NCI-H2196 treated with DMSO at 0.1 percent for 48 hours (cell line): ENCODE data around the gene APOL6.
"Not testable (repeated sequence)": the region's sequence is repeated elsewhere in the genome, so short reads cannot be mapped to it uniquely, and the experiment has no call there.

ENCODE experiments used
- DNase-seq: peaks from one replicate; lab custom pipeline; 2025; ENCODE audit not compliant: unreplicated experiment; lab: John Stamatoyannopoulos, UW

Gene APOL6

GRCh38 chr22:35674335-35674734 lies 26.1 kb downstream of the APOL6 start:
- DNase-seq, result no peak

GRCh38 chr22:35676065-35676464 lies 27.8 kb downstream of the APOL6 start:
- not testable (repeated sequence) for DNase-seq

DNA sequence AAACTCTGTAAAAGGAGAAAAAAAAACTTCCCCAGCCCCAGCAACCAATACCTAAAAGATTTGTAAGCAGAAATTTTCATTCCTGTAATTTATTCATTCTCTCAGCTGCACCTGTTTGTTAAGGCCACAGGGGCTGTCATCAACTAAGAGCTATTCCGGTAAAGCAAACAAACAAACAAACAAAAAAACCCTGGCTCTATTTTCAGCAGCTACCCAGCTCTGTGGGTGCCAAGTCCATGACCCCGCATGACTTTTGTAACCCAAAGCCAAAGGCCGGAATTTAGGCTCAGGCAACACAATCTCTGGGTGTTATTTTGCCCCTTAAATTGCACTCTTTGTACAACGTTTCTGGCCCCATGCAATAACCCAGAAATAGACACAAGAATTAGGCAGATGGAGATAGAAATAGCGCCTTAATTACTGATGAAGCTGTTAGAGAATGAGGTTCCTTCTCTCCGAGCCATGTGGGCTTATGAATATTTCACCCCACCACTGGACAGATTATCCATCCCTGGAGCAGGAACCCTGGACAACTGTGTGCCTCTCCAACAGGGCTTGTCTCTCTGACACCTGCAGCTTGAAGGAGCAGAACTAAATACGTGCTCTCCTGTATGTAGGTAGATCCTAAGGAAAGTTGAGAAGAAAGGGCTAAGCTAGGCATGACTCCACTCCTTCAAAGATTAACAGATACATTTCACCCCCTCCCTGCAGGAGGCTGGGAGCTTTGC lies 29.4 kb downstream of the APOL6 start:
- DNase-seq, result no peak

GRCh38 chr22:35678836-35679235 lies 30.6 kb downstream of the APOL6 start:
- DNase-seq, result no peak

GRCh38 chr22:35679492-35679891 lies 31.2 kb downstream of the APOL6 start:
- not testable (repeated sequence) for DNase-seq

GRCh38 chr22:35681454-35682052 lies 33.3 kb downstream of the APOL6 start:
- DNase-seq, result no peak

DNA sequence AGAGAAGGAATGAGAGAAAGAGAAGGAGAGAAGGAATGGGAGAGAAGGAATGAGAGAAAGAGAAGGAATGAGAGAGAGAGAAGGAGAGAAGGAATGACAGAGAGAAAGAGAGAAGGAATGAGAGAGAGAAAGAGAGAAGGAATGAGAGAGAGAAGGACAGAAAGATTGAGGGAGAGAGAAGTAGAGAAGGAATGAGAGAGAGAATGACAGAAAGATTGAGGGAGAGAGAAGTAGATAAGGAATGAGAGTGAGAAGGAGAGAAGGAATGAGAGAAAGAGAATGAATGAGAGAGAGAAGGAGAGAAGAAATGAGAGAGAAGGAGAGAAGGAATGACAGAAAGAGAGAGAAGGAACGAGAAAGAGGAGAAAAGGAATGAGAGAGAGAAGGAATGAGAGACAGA lies 35.3 kb downstream of the APOL6 start:
- DNase-seq, result no peak

GRCh38 chr22:35684270-35684700 lies 36.0 kb downstream of the APOL6 start:
- DNase-seq, result no peak

DNA sequence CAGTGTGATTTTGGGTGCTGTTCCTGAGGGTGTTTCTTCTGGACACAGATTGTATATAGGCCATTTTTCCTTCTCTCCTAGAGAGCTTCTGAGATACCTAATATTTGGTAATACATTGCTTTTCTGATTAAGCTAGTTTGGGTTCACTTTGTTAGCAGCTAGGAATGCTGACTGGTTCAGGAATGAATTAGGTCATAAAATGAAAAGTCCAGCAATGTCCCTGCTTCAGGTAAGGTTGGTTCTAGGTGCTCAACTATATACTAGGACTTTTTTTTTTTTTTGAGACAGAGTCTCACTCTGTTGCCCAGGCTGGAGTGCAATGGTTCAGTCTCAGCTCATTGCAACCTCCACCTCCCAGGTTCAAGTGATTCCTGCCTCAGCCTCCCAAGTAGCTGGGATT lies 36.5 kb downstream of the APOL6 start:
- no peak for DNase-seq

DNA sequence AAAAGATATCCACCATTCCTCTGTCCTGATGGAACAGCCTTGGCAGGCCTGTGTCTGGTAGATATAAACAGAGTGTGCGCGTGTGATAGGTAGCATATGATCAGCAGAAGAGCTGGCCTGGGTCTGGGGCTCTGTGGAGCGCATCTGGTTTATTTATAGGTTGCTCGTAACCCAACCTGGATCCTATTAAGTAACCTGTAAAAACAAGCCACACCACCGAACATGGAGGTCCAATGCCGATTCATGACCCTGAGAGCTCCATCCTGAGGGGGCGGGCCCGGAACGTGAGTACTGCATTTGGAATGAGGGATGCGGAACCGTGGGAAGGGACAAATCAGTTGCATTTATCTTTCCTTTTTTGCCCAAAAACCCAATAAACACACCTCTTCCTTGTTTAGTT lies 37.5 kb downstream of the APOL6 start:
- no peak for DNase-seq

- no peak for DNase-seq
These were observed 38.1 kb downstream of the APOL6 start for GRCh38 chr22:35686298-35686697.

DNA sequence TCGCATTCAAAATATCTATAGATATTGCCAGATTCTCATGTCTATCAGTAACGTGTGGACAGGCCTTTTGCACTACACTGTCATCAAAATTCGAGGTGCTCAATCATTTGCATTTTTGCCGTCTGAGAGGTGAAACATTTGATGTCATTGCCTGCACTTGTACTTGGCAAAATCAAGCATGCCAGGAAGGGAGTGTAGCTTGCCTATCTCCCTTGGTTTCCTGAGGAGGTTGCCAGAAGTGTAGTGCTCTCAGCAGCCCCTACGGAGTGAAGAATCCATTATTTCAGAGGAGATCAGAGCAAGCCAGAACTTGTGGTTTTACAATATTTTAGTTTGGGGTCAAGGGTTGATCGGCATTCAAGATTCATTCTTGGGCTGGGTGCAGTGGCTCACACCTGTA lies 39.2 kb downstream of the APOL6 start:
- DNase-seq, result no peak

DNA sequence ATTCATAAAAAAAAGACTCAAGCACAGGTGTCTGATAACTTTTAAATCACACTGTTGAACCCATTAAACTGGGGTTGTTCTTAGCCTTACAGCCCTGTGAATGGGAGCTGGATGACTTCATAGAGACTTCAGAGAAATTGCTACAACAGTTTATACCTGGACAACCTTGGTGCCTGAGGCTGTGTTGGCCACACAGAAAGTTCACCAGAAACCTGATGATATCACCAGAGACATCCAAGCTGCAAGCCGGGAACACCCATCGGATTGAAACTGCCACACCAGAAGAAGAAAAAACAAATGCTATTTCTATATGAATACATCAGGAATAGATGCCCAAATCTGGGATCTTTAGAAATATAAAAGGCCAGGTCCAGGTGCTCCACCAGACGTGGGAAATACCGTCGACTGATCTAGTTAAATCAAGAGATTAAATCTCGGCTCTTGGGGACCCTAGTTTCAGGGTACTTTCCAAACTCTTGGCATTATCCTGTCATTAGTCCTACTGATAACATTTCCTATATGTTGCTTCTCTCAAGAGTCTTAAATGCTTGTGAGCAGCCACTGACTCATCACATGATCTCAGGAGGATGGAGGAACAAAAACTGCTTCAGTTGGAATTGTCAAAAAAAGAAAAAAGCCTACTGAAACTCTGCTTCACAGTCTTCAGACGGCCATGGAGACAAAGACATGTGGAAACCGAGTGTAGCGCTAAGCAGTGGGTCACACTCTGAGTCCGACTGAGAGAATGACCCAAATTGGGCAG lies 40.8 kb downstream of the APOL6 start:
- no peak for DNase-seq

DNA sequence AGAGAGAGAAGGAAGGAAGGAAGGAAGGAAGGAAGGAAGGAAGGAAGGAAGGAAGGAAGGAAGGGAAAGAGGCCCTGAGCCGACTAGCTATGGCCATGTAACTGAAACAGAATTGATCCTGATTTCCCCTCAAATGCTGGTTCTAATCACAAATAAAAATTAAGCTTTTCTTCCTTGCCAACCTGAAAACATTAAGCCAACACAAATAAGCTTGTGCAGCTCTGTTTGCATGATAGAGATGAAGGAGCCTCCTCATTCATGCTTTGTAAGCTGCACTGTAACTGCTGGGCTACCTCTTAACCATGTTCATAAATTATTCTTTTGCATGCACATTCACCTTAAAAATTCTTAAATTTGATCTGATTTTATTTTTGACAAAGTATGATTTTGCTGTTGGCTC lies 41.8 kb downstream of the APOL6 start:
- no peak for DNase-seq

DNA sequence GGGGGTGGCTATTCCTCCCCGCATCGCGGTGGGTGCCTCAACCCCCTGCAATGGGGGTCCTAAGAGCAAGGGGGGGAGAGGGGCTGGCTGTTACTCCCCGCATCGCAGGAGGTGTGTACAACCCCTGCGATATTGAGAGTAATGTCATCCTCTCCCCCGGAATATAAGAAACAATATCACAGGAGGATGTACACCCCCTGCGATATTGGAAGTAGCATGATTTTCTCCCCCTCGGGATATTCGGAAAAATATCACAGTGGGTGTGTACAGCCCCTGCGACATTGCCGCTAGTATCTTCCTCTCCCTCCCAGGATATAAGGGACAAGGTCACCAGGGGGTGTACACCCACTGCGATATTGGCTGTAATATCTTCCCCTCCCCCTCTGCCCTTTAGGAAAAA lies 47.0 kb downstream of the APOL6 start:
- no peak for DNase-seq

- no peak for DNase-seq
These were observed 48.9 kb downstream of the APOL6 start for GRCh38 chr22:35697142-35697541.

- not testable (repeated sequence) for DNase-seq
These were observed 51.6 kb downstream of the APOL6 start for GRCh38 chr22:35699852-35700251.

DNA sequence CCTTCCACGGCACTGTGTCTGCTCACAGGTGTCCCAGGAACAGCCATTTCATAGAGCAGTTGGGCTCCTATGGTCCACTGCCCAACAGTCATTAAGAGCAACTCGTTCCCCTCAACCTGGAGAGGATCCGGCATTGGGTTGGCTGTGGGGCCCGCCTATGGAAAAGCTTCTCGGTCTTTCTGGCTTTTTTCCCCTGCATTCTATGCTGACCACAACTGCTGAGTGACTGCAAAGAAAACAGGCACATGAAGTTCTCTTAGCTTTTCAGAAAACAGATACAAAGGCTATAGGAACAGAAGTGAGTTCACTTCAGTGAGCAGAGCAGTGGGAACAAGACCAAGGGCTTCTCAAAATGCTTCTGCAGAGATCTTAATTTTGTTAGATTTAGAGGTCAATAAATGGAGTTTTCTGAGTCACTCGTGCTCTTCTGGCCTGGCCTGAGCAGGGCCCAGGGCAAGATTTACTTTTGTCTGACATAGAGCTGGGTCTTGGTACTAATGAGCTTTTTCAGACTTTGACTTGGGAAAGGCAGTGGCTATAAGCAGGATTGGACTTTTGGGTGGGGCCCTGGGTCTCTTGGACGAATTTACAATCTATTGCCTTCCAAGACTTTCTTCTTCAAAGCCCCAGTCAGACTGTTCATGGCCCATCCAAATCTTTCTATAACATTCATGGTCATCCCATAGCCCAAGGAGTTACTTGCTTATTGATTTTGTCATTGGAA lies 55.8 kb downstream of the APOL6 start:
- DNase-seq, result no peak

DNA sequence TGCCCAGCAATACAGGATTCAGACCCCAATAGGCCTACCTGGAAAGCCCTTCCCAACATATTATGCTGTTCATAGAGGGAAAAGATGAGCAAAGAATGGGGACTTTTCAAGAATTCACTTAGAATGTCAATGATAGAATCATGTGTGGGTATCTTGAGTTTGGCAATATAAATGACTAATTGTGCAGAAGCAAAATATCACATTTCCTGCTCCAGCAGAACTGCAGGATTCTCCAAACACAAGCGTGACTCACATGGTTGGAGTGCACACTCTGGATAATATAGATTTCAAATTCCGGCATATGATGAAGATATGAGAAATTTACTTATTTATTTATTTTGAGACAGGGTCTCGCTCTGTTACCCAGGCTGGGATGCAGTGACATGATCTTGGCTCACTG lies 56.9 kb downstream of the APOL6 start:
- no peak for DNase-seq

DNA sequence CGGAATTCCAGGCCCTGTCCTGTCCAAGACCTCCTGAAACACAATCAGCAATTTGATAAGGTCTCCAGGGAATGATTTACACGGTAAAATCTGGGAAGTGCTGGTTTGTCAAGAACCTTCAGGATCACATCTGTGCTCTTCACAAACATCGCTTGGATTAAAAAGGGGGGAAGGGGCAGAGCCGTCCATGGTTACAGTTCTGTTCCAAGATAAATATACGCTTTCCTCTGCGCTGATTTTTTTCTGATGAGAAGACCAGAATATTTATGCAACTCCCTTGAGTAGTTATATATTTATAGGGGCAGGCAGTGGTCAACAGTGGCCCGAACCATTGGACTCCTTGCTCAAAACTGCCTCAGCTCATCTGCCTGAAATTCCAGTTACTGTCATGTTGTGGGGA lies 60.2 kb downstream of the APOL6 start:
- no peak for DNase-seq

- no peak for DNase-seq
These were observed 60.7 kb downstream of the APOL6 start for GRCh38 chr22:35708917-35709316.

DNA sequence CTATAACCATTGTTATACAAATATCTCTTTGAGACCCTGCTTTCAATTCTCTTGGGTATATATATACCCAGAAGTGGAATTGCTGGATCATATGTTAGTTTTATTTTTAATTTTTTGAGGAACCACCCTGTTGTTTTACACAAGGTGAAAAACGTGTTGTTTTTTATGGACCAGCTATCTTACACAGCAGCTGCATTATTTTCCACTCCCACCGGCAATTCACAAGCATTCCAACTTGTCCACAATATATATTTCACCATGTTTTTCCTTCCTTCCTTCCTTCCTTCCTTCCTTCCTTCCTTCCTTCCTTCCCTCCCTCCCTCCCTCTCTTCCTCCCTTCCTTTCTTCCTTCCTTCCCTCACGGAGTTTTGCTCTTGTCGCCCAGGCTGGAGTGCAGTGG lies 63.1 kb downstream of the APOL6 start:
- DNase-seq, result no peak
